Measurements from ENCODE around the gene PPP4C.

Gene PPP4C

GRCh38 chr16:30053376-30054015 is 22.3 kb upstream of the PPP4C start:
- in situ Hi-C loops (cut with MboI; ENCODE audit: low sequenced_read_pairs): no loop called here

GRCh38 chr16:30054451-30054850 is 21.3 kb upstream of the PPP4C start:
- in situ Hi-C loops (cut with MboI; ENCODE audit: low sequenced_read_pairs): no loop called here

DNA sequence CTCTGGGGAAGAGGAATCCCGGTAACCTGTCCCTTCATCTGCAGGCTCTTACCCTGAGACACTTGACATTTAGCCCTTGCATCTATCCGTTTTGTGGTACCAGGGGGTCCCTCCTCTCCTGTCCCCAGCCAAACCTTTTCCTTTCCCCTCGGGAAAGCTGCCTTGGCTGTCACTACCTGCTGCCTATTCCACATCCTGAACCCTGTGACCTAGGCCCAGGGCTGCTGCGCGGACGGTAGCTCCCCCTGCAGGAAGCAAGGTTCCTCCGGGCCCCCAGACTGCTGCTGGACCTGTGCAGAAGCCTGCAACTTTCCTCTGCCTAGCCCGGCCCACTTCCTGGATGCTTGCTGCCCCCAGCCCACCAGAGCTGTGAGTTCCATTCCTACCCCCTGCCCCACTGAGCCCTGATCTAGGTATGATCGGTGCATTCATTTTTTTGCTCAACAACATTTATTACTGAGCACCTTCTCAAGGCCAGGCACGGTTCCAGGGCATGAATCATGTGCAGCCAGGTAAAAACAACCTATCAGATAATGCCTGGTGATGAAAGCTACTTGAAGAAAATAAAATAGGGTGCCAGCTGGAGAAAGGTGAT is 20.7 kb upstream of the PPP4C start:
- in situ Hi-C loops (cut with MboI; ENCODE audit: low sequenced_read_pairs): no loop called here

GRCh38 chr16:30060346-30060745 is 15.4 kb upstream of the PPP4C start:
- in situ Hi-C loops (cut with MboI; ENCODE audit: low sequenced_read_pairs): no loop called here

DNA sequence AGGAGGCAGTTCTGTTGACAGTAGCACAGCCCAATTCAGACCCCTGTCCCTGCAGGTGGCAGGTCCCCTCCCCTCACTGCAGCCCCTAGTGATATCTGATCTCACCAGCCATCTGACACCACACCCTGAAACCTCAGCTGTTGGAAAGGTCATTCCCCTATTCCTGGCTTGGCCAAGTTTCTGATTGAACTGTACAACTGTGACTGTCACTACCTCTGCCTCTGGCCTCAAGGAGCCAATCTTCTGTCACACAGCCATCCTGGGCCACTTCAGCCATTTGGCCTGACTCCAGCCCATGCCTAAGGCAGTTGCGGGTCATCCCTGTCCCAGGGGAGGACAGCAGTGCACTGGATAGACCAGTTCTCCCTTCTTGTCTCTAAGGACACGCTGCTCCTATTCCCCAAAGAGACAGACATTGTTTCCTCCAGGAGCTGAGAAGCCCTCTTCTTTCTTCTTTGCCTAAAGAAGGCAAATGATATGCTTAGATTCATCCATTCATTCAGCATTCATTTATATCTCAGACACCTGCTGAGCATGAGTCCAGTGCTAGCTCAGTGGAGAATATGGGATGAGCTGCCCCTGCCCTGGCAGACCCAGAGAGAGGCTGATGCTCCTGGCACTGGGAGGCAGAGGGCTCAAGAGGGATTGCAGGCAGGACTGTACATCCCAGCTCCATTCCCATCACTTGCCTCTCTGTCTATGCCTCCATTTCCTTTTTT is 14.8 kb upstream of the PPP4C start:
- in situ Hi-C loops (cut with MboI; ENCODE audit: low sequenced_read_pairs): no loop called here

DNA sequence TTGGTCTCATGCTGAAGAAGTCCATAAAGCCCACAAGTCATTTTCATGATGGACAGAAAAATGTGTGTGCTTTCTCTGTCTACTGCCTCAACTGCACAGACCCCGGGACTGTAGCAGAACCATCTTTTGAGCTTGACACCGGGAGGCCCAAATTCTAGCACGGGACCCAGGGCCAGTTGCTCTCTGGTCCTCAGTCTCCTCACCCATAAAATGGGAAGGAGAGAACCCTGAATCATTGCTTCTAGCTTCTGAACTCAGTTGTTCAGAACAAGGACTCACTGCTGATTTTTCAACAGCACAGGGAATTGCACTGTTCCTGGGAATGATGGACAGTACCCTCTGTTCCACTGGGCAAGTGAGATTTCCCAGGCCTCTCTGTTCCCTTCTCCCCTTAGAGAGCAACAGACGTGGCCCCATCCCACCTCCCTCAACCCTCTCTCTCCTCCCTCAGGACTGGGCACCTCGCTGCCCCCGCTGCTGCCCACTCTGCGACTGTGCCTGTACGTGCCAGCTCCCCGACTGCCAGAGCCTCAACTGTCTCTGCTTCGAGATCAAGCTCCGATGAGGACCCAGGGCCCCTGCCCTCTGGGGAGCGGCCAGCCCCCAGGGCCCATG is 12.4 kb upstream of the PPP4C start:
- in situ Hi-C loops (cut with MboI; ENCODE audit: low sequenced_read_pairs): no loop called here

- in situ Hi-C loops (cut with MboI; ENCODE audit: low sequenced_read_pairs): no loop called here
These were observed 11.7 kb upstream of the PPP4C start for GRCh38 chr16:30063893-30064728.

- in situ Hi-C loops (cut with MboI; ENCODE audit: low sequenced_read_pairs): no loop called here
These were observed 11.1 kb upstream of the PPP4C start for GRCh38 chr16:30064729-30065101.

DNA sequence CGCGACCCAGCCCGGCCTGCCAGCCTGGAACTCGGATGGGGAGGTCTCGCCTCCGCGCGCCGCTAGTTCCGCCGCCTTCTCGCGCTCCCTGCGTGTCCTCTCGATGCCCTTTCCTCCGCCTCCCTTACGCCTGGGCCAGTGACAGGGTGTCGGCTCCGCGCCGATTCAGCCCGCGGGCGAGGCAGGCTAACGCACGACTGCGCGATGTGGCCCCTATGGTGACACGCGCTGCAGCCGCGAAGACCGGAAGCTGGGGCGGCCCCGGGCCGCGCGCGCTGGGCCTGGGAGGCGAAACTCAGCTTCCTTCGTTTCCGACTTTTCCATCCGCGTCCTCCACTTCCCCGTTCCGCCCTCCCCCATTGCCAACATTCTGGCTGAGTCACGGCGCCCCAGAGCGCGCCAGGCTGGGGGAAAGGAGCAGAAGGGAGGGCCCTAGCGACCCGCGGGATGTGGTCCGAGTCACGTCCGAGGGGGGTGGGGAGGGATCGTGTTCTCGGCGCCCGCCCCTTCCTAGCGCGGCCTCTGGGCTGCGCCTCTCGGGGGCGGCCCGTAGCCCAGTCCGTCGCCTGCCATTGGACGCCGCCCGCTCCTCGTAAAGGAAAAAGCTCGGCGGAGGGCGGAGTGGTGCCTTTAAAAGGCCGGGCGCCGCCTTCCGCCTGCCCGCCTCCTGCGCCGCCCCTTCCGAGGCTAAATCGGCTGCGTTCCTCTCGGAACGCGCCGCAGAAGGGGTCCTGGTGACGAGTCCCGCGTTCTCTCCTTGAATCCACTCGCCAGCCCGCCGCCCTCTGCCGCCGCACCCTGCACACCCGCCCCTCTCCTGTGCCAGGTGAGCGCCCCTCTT is 10.5 kb upstream of the PPP4C start, which contains the start of gene ALDOA:
ALDOA (plus strand) TSS at position 659 of the 841 bp plus-strand sequence. CDS start 1,138 bp downstream, outside the sequence.
- in situ Hi-C loops (cut with MboI; ENCODE audit: low sequenced_read_pairs): no loop called here

GRCh38 chr16:30065943-30066760 is 9.6 kb upstream of the PPP4C start:
- in situ Hi-C loops (cut with MboI; ENCODE audit: low sequenced_read_pairs): no loop called here

DNA sequence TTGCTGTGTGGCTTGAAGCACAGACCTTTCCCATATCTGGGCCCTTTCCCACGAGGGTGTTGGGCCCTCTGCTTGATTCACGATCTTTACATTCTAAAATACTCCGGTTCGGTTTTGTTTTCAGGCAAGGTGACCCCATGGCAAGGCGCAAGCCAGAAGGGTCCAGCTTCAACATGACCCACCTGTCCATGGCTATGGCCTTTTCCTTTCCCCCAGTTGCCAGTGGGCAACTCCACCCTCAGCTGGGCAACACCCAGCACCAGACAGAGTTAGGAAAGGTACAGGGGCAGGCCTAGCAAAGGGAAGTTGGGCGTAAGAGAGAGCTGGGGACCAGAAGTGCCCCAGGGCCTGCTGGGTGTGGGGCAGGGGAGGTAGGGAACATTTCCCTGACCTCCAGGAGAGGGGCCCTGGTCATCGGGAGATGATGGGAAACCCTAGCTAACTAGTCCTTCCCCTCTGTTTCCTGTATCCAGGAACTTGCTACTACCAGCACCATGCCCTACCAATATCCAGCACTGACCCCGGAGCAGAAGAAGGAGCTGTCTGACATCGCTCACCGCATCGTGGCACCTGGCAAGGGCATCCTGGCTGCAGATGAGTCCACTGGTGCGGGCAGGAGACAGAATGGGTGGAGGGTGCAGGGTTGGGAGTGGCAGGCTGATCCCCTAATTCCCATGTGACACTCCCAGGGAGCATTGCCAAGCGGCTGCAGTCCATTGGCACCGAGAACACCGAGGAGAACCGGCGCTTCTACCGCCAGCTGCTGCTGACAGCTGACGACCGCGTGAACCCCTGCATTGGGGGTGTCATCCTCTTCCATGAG is 8.8 kb upstream of the PPP4C start:
- in situ Hi-C loops (cut with MboI; ENCODE audit: low sequenced_read_pairs): no loop called here

GRCh38 chr16:30067584-30067916 is 8.2 kb upstream of the PPP4C start:
- in situ Hi-C loops (cut with MboI; ENCODE audit: low sequenced_read_pairs): no loop called here

- in situ Hi-C loops (cut with MboI; ENCODE audit: low sequenced_read_pairs): no loop called here
These were observed 7.5 kb upstream of the PPP4C start for GRCh38 chr16:30068333-30068732.

DNA sequence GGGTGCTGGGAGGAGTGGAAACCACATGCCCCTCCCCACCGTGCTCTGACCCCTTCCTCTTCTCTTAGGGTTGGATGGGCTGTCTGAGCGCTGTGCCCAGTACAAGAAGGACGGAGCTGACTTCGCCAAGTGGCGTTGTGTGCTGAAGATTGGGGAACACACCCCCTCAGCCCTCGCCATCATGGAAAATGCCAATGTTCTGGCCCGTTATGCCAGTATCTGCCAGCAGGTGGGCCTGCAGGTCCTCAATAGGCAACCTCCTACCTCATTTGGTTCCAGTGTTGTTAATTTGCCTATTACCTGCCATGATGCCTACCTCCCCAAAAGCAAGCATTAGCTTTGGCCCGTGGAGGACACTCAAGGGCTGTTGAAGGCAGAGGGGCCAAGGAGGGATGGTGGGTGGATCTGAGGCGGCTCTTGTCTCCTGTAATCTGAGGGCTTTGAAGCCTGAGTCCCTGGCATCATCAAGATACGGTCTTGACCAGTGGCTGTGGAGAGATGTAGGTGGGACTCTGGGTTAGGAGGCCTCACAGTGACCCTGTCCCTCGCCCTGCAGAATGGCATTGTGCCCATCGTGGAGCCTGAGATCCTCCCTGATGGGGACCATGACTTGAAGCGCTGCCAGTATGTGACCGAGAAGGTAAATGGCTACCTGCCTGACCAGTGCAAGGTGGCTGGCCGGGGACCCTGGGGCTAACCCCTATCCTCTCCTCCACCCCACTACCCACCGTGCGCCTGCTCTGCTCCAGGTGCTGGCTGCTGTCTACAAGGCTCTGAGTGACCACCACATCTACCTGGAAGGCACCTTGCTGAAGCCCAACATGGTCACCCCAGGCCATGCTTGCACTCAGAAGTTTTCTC is 6.8 kb upstream of the PPP4C start:
- in situ Hi-C loops (cut with MboI; ENCODE audit: low sequenced_read_pairs): no loop called here

GRCh38 chr16:30069611-30070462 is 6.0 kb upstream of the PPP4C start:
- in situ Hi-C loops (cut with MboI; ENCODE audit: low sequenced_read_pairs): no loop called here

DNA sequence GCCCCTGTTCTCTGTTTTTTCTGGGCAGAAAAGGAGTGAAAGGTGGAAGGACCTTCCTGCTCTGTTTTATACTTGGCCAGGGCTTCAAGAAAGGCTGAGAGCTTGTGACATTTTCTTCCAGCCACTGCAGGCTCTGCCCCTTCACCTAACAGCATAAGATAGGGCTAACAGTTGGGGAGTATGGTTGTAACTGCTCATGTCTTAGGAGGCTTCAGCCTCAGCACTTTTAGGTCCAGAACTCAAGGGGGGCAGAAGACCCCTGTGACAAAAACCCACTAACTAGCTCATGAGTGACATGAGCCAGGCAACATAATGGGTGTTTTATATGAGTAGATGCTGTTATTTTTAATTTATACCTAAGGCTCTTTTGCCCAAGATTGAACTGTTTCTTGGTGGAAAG is 5.3 kb upstream of the PPP4C start:
- in situ Hi-C loops (cut with MboI; ENCODE audit: low sequenced_read_pairs): no loop called here
